PC-9 (cell line): ENCODE measurements around the gene ADAMTS2.

ENCODE experiments used
- CTCF ChIP-seq: fragments of 200-600 bp; sonication (generic); conservative IDR thresholded peaks from 2 replicates; pipeline ENCODE4 v1.6.1; 2017; ENCODE audit warnings: mixed run types, antibody characterized with exemption, mild to moderate bottlenecking, moderate library complexity
- EZH2 ChIP-seq: fragments of 200-600 bp; sonication (generic); IDR thresholded peaks from 2 replicates; pipeline ENCODE4 v1.8.0; 2017; ENCODE audit warnings: antibody characterized with exemption, low read depth

- TF ChIP-seq CTCF (no peak), EZH2 (no peak)
Observed at GRCh38 chr5:179198825-179199224, 146.4 kb downstream of the ADAMTS2 start.
